ENCODE data around the gene PWP1. TPM values are rescaled to one million over a fixed set of nuclear protein-coding genes. Genes with fewer than 3 reads are reported as not detected.
"Not testable (repeated sequence)": the region's sequence is repeated elsewhere in the genome, so short reads cannot be mapped to it uniquely, and the experiment has no call there.

Gene PWP1
- total and polyA plus RNA-seq, 2 experiments from 2014 or later: 110 to 211 TPM

GRCh38 chr12:107684990-107685359 lies 624 bp upstream of the PWP1 start:
- peaks cover 21% of the 10 kb centered on the region for H3K79me2 ChIP-seq (replicated peaks; ENCODE audit: insufficient read depth)
- peak; percentile 81 for DNase-seq (ENCODE audit: low spot score)
- peak overlapping the region; percentile 84 for H3K4me3 Mint-ChIP-seq
- no peaks in the 10 kb centered on the region for H3K27me3 ChIP-seq (ENCODE audit: insufficient read depth)
- no peak overlapping the region for H2AFZ ChIP-seq
- ATAC-seq: peak; percentile 63
- H3K27ac Mint-ChIP-seq: peak overlapping the region; percentile 100
- peak overlapping the region; percentile 98 for H3K27ac ChIP-seq (ENCODE audit: low read depth)
- TF ChIP-seq ETS1 (IDR thresholded peaks at IDR 0.05) (no peak), ZNF462 (CRISPR knock-in tag; IDR thresholded peaks at IDR 0.05) (no peak), EZH2 (IDR thresholded peaks at IDR 0.05; ENCODE audit: low read depth, unreplicated experiment) (no peak), ZNF114 (CRISPR knock-in tag; IDR thresholded peaks at IDR 0.05) (no peak), ZNF331 (CRISPR knock-in tag; IDR thresholded peaks at IDR 0.05; ENCODE audit: low read depth) (no peak), STAT1 (IDR thresholded peaks at IDR 0.05; ENCODE audit: unreplicated experiment) (no peak), POLR2AphosphoS5 (IDR thresholded peaks at IDR 0.05; ENCODE audit: low read depth) (no peak)
- peaks cover 14% of the 10 kb centered on the region for H3K27me3 Mint-ChIP-seq (ENCODE audit: insufficient read depth, low read depth, poor library complexity)
- no peaks in the 10 kb centered on the region for H3K9me2 ChIP-seq (ENCODE audit: insufficient read depth)
- H3K4me1 ChIP-seq (ENCODE audit: insufficient read depth): peaks cover 9% of the 10 kb centered on the region
- peak overlapping the region; percentile 91 for H3K4me3 ChIP-seq
- H3K36me3 Mint-ChIP-seq (ENCODE audit: low read depth): peaks cover 21% of the 10 kb centered on the region
- peaks cover 16% of the 10 kb centered on the region for H3K36me3 ChIP-seq (ENCODE audit: insufficient read depth)
- peaks cover 8% of the 10 kb centered on the region; the same call in 2 of the 3 replicates for H3K9me3 Mint-ChIP-seq
- H4K20me1 ChIP-seq (replicated peaks; ENCODE audit: insufficient read depth): peaks cover 7% of the 10 kb centered on the region
- H3K4me1 Mint-ChIP-seq: peaks cover 14% of the 10 kb centered on the region
- H3F3A ChIP-seq (replicated peaks; ENCODE audit: low read depth): peaks cover 2% of the 10 kb centered on the region; the same call in 1 of the 2 replicates
- H3K4me2 ChIP-seq: peak overlapping the region; percentile 80

GRCh38 chr12:107695772-107696171 lies 10.2 kb downstream of the PWP1 start:
- not testable (repeated sequence) for H3F3A ChIP-seq (replicated peaks; ENCODE audit: low read depth); H3K27me3 Mint-ChIP-seq (ENCODE audit: insufficient read depth, low read depth, poor library complexity); H3K4me2 ChIP-seq; H3K9me2 ChIP-seq (ENCODE audit: insufficient read depth); H3K4me1 Mint-ChIP-seq; H2AFZ ChIP-seq; H3K27me3 ChIP-seq (ENCODE audit: insufficient read depth); H3K79me2 ChIP-seq (replicated peaks; ENCODE audit: insufficient read depth); H3K4me3 ChIP-seq; H3K27ac ChIP-seq (ENCODE audit: low read depth); H3K9me3 Mint-ChIP-seq; H3K4me3 Mint-ChIP-seq; DNase-seq (ENCODE audit: low spot score); H3K4me1 ChIP-seq (ENCODE audit: insufficient read depth); ATAC-seq
- H3K36me3 Mint-ChIP-seq (ENCODE audit: low read depth): peaks cover 92% of the 10 kb centered on the region
- Histone ChIP-seq H3K36me3 (ENCODE audit: insufficient read depth) (peaks cover 88% of the 10 kb centered on the region), H4K20me1 (replicated peaks; ENCODE audit: insufficient read depth) (peaks cover 18% of the 10 kb centered on the region; the same call in 1 of the 2 replicates)
- peak overlapping the region; percentile 85 for H3K27ac Mint-ChIP-seq

All from GM23338 (cell line).